GM18868 (cell line): ENCODE results near the gene SGTA.
"Not testable (repeated sequence)": the region's sequence is repeated elsewhere in the genome, so short reads cannot be mapped to it uniquely, and the experiment has no call there.

ENCODE experiments used
- ATAC-seq: cut with Tn5 transposase; IDR thresholded peaks from one replicate; pipeline ENCODE4 v1.9.1; 2021; ENCODE audit warnings: mild to moderate bottlenecking, moderate library complexity; ENCODE audit not compliant: unreplicated experiment

The SGTA gene

DNA sequence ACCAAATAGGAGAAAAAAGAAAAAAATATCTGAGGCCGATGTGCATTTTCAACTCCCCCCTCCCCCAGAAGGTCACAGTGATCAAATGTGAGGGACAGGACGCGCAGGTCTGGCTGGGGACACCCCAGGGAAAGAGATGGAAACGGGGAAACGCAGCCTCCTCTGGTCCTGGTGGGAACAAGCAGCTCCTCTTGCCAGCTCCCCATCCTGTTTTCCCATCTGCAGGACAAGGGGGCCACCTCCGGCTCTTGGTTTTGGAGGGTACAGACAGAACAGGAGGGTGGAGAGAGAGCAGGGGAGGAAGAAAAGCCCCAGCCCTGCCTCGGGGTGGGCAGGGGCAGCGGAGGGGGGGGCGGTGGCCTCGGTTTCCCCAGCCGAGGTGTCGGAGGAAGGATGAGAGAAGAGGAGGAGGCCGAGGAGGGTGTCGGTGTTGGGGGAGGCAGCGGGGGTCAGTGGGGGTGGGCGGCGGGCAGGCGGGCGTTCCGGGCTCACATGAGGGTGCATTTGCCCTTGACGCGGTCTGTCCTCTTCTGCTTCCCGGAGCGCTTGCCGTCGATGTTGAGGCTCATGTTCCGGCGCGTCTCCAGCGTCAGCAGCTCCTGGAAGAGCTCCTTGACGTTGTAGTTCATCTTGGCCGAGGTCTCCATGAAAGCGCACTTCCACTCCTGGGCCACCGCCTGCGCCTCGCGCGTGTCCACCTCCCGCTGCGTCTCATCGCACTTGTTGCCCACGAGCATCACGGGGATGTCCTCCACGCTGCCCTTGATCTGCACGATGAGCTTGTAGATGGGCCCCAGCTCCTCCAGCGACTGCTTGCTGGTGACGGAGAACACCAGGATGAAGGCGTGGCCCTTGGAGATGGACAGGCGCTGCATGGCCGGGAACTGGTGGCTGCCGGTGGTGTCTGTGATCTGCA lies 66.1 kb downstream of the SGTA start:
- no peak for ATAC-seq

DNA sequence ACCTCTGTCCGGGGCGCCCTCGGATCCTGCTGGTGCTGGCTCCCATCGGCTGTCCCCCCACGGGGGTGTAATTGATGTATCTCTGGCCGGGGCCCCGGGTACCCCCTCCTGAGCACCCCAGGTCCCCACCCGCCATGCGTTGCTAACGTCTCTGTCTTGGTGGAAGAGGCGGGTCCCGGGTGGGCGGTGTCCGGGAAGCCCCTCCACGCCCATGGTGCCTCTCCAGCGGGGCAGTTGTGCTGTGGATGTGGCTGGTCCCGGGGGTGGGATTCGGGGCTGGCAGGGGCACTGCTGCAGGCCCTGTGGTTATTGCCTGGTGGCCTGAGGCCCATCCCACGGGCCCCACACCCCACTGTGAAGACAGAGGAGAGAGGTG lies 66.8 kb downstream of the SGTA start:
- no peak for ATAC-seq

DNA sequence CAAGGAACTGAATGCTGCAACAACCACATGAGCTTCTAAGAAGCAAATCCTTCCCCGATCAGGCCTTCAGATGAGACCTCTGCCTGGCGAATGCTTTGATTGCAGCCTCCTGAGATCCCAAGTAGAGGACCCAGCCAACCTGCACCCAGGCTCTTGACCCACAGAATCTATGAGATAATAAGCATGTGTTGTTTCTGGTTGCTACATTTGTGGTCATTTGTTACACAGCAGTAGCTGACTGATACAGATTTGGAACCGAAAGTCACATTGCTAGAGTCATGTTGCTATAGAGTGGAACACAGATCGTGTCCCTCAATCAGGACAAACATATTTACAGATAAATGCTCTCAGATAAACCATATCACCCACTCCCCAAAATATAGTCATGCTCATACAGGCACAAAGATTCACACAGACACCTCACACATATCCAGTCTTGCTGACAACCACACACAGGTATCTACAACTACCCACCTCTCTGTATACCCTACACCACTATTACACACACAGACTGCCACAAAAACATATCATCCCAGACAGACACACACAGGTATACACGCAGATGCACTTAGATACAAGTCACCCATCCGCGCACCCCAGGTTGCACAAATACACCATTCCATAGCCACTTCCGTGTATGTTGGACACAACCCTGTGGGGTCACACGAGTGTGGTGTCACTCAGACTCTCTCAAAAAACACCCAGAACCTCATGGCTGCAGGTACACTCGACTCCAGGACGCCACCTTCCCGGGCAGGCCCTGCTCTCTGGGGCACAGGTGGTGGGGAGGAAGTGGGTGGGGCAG lies 67.4 kb downstream of the SGTA start:
- no peak for ATAC-seq

DNA sequence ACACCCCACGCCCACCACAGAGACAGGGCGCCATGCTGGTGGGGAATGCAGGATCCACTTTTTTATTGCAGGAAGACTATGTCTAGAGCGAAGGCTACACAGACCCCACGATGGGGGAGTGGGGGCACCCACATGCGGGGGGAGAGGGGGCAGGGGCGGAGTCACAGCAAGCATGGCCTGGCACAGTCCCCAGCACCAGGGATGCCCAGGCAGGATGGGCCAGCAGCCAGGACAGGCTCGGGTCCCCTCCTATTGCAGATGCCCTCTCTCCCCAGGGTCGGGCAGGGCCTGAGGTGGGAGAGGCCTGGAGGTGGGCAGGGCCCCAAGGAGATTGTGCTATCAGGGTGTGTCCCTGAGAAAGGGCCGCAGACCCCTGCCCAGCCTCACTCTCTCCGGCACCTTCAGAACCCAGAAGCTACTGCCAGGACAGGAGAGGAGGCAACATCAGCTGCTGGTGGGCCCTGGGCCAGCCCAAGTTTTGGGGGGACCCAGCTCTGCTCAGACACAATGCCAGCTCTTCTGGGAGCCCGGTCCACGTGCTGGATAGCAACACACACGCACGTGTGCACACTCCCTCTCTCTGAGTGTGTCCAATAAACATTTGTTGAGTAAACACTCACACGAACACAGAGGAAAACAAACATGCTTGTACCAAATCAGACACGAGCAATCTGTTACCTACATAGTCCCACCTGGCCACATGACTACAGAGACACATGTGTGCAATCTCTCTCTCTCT lies 68.4 kb downstream of the SGTA start:
- ATAC-seq = no peak

DNA sequence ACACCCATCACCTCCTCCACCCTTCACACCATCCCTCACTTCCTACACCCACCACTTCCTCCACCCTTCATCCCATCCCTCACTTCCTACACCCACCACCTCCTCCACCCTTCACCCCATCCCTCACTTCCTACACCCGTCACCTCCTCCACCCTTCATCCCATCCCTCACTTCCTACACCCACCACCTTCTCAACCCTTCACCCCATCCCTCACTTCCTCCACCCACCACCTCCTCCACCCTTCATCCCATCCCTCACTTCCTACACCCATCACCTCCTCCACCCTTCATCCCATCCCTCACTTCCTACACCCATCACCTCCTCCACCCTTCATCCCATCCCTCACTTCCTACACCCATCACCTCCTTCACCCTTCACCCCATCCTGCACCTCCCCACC lies 69.0 kb downstream of the SGTA start:
- ATAC-seq = not testable (repeated sequence)

DNA sequence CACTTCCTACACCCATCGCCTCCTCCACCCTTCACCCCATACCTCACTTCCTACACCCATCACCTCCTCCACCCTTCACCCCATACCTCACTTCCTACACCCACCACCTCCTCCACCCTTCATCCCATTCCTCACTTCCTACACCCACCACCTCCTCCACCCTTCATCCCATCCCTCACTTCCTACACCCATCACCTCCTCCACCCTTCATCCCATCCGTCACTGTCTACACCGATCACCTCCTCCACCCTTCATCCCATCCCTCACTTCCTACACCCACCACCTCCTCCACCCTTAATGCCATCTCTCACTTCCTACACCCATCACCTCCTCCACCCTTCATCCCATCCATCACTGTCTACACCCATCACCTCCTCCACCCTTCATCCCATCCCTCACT lies 69.9 kb downstream of the SGTA start:
- not testable (repeated sequence) for ATAC-seq

DNA sequence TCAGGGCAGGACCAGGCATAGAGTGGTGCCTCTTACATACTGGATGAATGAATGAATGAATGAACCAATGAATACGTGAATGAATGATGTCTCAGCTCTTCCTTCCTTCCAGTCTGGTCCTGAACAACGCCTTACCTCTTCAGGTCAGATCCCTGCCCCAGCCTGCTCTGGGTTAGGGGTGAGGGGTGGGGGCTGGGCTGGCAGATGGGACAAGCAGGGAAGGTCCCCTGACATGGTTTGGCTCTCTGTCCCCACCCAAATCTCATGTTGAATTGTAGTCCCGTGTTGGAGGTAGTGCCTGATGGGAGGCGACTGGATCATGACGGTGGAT lies 71.2 kb downstream of the SGTA start:
- no peak for ATAC-seq

DNA sequence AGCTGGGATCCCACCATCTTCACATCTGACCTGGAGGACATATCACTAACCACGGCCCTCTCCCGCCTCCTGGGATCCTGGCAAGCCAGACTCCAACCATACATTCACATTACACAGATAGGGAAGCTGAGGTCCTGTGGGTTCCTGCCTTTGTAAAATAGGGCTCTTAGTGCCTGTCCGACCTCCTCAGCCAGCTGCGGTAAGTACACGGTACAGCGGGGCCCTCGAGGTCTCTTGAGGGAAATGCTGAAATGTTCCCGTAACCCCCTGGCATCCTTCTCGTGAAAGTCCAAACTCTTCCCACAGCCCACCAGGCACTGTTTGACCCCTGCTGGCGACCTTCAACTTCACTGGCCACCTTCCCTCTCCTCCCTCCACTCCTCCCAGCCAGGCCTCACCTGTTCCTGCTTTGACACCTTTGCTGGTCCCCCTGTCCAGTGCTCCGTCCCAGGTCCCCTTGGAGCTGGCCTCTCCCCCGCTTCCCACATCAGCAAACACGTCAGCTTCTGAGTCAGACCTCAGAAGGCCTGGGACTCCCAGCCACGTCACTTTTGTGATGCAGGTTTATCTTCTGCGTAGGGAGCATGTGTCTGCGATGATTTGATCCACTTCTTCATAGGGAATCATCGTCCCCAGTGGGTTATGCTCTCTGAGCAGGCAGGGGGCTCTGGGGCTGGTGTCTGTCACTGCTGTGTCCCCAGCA lies 71.8 kb downstream of the SGTA start:
- ATAC-seq = no peak

DNA sequence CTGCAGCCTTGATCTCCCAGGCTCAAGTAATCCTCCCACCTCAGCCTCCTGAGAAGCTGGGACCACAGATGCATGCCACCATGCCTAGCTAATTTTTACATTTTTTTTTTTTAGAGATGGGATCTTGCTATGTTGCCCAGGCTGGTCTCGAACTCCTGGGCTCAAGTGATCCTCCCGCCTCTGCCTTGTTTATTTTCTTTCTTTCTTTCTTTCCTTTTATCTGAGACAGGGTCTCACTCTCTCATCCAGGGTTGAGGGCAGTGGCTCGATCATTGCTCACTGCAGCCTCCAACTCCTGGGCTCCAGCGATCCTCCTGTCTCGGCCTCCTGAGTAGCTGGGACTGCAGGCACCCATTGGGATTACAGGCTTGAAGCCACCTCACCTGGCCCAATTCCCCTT lies 76.8 kb downstream of the SGTA start:
- no peak for ATAC-seq
